ENCODE data around the gene EGFL8.

EGFL8 gene

DNA sequence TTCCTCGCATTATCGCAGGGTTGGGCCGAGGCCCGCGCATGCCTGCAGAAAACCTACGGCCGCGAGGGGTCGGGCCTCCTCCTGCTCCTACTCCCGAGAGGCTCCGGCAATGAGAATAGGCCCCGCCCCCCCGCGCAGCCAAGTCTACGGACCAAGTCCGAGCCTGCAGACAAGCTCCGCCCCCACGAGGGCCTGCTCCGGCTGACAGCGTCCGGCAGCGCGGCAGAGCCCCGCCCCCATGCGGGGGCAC, 31.2 kb downstream of the EGFL8 start:
- TF ChIP-seq, protein P1, sequence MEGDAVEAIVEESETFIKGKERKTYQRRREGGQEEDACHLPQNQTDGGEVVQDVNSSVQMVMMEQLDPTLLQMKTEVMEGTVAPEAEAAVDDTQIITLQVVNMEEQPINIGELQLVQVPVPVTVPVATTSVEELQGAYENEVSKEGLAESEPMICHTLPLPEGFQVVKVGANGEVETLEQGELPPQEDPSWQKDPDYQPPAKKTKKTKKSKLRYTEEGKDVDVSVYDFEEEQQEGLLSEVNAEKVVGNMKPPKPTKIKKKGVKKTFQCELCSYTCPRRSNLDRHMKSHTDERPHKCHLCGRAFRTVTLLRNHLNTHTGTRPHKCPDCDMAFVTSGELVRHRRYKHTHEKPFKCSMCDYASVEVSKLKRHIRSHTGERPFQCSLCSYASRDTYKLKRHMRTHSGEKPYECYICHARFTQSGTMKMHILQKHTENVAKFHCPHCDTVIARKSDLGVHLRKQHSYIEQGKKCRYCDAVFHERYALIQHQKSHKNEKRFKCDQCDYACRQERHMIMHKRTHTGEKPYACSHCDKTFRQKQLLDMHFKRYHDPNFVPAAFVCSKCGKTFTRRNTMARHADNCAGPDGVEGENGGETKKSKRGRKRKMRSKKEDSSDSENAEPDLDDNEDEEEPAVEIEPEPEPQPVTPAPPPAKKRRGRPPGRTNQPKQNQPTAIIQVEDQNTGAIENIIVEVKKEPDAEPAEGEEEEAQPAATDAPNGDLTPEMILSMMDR (IDR thresholded peaks at IDR 0.05), result no peak

DNA sequence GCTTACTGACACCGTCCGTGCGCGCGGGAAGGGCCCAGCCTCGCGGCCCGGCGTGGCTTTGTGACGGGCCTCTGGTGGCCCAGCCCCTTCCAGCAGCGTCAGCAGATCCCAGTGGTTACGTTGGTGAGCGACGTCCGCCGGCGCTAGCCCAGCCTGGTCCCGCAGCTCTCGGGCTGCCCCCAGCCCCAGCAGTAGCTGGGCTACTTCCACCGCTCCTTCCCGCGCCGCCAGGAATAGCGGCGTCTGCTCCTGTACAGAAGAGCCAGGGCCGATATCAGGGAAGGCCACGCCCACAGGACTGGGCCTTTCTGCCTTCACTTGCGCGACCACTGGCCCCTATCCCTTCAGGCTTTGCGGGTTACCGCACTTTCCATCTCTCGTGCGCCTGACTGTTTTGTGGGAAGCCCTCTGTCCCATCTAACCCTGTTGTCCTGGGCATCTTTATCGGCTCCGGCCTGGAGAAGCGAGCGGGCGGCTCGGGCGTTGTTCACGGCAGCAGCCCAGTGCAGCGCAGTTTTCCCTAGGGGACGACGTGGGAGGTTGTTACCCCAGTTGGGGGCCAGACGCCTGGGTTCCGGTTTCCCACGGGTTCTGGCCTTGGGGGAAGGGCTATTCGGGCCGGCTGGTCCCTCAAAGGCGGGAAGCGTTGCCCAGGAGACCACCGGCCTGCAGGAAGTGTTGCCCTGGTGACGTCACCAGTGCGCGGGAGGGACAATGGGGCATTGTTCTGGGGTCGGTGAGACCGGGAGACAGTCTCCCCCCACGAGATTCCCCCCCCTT, 31.7 kb downstream of the EGFL8 start:
- TF ChIP-seq, protein P1 (IDR thresholded peaks at IDR 0.05), result no peak

DNA sequence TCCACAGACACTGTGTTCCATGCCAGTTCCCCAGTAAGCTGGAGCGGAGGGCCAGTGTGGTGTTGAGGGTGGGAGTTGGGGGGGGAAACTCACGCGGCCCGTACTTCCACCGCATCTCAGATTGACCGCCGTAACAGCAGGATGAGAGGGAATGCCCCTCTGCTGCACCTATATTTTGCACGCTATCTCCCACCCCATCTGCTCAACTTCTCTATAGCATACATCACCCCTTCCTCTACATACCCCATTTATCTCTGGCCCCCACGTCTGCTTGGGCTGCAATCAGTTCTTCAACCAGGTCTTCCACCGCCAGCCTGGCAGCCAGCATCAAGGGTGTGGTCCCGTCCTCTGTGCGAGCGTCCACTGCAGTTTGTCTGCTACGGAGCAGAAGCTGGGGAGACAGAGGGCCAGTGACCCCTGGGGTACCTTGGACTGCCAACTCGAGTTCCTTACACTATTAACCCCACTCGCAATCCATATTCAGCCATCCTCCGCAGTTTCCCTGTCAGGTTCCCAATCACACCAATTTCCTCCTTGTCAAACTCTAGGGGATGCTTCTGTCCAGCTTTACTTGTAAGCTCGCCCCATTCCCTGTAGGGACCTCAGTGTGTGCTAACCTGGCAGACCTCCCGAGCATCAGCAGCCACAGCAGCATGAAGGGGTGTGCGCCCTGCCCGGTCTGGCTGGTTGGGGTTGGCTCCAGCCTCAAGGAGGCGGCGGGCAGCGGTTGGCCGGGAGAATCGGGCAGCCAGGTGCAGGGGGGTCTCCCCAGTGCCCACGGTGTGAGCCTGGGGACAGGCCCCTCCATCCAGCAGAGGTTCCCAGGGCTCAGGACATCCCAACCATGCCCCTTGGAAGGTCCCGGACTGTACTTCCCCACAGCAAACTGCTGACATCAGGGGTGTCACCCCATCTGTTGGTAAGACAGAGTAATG, 32.6 kb downstream of the EGFL8 start:
- TF ChIP-seq, protein P1 (IDR thresholded peaks at IDR 0.05), result no peak

DNA sequence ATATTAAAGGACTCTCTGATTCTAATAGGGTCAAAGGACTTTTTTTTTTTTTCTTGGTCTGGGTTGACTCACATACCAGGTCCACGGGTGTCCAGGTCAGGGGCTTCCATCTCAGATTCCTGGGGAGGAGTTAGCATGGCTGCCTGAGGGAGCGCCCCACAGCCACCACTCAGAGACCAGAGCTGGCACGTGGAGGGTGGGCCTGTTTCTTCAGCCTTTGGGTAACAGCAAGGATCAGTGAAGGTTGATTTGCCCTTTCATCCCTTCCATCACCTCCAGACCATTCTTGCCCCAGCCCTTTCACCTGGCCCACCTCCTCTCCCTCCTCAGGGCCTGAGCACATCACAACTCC, 33.9 kb downstream of the EGFL8 start:
- TF ChIP-seq, protein P1 (IDR thresholded peaks at IDR 0.05), result no peak

DNA sequence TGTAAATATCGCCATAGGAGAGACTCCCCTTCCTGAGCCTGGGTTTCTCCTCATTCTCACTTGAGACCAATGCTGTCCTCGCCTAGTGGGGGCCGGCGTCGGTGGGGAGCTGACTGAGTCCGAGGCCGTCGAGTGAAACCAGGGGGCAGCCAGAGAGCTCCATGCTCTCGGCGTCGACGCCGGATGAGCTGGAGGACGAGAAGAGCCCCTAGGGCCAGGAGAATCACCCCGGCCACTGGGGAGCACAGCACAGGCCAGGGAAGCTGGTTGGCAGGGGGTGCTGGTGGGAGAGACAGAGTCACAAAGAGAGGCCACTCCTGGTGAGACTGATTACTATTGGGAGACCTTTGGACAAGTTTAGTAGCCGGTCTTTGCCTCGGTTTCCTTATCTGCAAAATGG, 34.5 kb downstream of the EGFL8 start:
- TF ChIP-seq, protein P1 (IDR thresholded peaks at IDR 0.05), result no peak

DNA sequence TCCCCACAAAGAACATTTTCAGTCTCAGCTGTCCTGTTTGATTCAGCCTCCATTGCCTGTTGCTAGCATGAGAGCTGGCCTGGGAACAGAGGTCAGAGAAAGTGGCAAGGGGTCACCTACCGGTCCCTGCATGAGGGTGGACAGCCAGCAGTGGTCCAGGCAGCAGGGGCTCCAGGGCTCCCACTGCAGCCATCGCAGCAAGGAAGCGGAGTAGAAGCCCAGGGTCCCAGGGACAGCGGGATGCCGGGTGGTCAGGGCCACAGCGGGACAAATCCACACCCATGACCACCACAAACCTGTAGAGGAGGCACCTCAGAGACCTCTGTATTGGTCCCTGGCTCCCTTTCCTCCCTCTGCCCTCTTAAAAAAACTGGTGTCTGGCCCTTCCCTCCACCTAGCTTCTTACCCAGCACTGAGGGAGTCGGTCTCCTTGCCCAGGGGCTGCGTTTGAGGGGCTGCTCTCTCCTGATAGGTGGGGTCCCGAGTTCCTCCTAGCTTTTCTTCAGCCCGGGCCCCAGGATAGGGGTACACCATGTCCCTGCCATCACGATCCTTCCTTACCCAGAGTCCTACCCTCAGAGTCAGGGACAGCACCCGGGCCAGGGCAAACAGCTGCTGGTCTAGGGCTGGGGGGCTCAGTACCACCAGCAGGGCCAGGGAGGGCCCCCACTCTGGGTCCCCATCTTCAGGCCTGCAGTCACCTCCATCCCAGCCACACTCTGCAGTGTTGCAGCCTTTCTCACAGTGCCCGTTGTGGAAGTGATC, 36.5 kb downstream of the EGFL8 start:
- TF ChIP-seq, protein P1 (IDR thresholded peaks at IDR 0.05), result no peak

DNA sequence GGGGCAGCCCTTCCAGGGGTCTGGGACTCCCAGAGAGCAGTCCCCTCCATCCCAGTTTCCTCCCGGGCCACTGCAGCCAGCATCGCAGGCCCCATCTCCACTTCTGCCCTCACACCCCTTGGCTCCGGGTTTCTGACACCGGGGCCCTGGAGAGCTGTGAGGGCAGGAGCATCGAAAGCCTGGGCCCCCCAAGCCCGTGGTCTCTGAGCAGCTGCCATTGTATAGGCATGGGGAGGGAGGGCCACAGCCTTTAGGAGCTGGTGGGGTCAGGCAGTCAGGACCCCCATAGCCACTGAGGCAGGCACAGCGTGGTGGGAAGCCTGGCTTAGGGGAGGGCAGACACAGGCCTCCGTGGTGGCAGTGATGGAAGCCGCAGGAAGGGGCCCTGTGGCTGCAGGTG, 37.8 kb downstream of the EGFL8 start:
- TF ChIP-seq, protein P1 (IDR thresholded peaks at IDR 0.05), result no peak

Data from LNCAP (cell line).